ENCODE data around the gene ACOX1.

ACOX1 gene

DNA sequence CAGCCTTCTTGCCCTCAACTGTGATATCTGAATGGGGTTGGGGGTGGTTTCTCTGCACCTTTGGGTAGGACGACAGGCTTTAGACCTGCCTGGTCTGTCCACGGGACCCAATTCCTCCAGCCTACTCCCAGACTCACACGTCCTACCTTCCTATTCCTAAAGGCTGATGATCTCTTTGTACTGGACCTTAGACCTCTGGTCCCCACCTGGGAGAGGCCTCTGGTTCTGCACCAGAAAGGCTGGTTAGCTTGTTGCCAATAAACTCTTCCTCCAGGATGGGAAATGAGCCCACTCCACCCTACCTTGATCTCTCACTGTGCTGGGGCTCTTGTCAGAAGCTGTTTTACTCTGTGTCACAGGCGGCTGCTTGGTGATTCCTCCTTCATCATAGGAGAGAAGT lies 52.5 kb downstream of the ACOX1 start:
- Histone ChIP-seq H3K4me3 (ENCODE audit: low read depth in 1 of 2, low read length in 2 of 2) (no peak overlapping the region), H3K4me2 (ENCODE audit: insufficient read depth, low read length) (no peak overlapping the region), H3K27me3 (ENCODE audit: insufficient read depth, low read length, poor library complexity) (no peaks in the 10 kb centered on the region), H3K27ac (ENCODE audit: low read length) (no peak overlapping the region), H3K9ac (ENCODE audit: low read depth, low read length) (no peak overlapping the region), H3K36me3 (ENCODE audit: insufficient read depth, low read length) (peaks cover 33% of the 10 kb centered on the region), H2AFZ (ENCODE audit: low read depth, low read length) (no peak overlapping the region), H4K20me1 (ENCODE audit: insufficient read depth, low read length) (no peaks in the 10 kb centered on the region), H3K4me1 (ENCODE audit: insufficient read depth, low read length) (no peaks in the 10 kb centered on the region), H3K79me2 (ENCODE audit: insufficient read depth, low read length) (no peaks in the 10 kb centered on the region), H3K9me3 (ENCODE audit: insufficient read depth, low read length, severe bottlenecking) (no peaks in the 10 kb centered on the region)
- TF ChIP-seq, protein P1, sequence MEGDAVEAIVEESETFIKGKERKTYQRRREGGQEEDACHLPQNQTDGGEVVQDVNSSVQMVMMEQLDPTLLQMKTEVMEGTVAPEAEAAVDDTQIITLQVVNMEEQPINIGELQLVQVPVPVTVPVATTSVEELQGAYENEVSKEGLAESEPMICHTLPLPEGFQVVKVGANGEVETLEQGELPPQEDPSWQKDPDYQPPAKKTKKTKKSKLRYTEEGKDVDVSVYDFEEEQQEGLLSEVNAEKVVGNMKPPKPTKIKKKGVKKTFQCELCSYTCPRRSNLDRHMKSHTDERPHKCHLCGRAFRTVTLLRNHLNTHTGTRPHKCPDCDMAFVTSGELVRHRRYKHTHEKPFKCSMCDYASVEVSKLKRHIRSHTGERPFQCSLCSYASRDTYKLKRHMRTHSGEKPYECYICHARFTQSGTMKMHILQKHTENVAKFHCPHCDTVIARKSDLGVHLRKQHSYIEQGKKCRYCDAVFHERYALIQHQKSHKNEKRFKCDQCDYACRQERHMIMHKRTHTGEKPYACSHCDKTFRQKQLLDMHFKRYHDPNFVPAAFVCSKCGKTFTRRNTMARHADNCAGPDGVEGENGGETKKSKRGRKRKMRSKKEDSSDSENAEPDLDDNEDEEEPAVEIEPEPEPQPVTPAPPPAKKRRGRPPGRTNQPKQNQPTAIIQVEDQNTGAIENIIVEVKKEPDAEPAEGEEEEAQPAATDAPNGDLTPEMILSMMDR (IDR thresholded peaks at IDR 0.05; ENCODE audit: borderline replicate concordance, extremely low read depth, low read length, poor library complexity, severe bottlenecking) = no peak
- no peak for TF ChIP-seq EZH2 (IDR thresholded peaks at IDR 0.05; ENCODE audit: borderline replicate concordance, low read depth, low read length, severe bottlenecking)
- ATAC-seq (ENCODE audit: insufficient read depth, low read depth) (no peak), DNase-seq (no peak)

DNA sequence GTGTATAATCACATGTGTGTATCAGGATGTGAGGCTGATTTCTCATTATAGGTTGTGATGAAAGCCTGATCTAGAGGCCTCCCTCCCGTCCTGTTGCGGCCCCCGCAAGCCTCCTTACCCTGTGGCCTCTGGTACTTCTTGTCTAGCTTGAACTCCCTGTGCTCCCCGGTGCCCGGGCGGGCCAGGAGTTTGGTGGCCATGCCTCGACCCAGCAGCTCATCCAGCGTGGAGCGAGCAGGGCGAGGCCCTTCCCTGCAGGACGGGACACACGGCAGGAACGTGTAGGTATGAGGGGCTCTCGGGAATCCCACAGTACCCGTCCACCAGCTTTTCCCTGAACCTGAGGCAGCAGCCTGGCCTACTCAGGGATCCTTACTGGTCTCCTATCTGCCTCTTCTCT lies 53.1 kb downstream of the ACOX1 start:
- no peaks in the 10 kb centered on the region for H3K9me3 ChIP-seq (ENCODE audit: insufficient read depth, low read length, severe bottlenecking)
- H3K36me3 ChIP-seq (ENCODE audit: insufficient read depth, low read length) = peaks cover 34% of the 10 kb centered on the region
- H4K20me1 ChIP-seq (ENCODE audit: insufficient read depth, low read length) = no peaks in the 10 kb centered on the region
- H2AFZ ChIP-seq (ENCODE audit: low read depth, low read length) = no peak overlapping the region
- H3K79me2 ChIP-seq (ENCODE audit: insufficient read depth, low read length) = no peaks in the 10 kb centered on the region
- no peak overlapping the region for H3K4me2 ChIP-seq (ENCODE audit: insufficient read depth, low read length)
- no peaks in the 10 kb centered on the region for H3K27me3 ChIP-seq (ENCODE audit: insufficient read depth, low read length, poor library complexity)
- DNase-seq (no peak), ATAC-seq (ENCODE audit: insufficient read depth, low read depth) (no peak)
- H3K4me1 ChIP-seq (ENCODE audit: insufficient read depth, low read length) = no peaks in the 10 kb centered on the region
- no peak overlapping the region for H3K9ac ChIP-seq (ENCODE audit: low read depth, low read length)
- no peak for TF ChIP-seq EZH2 (IDR thresholded peaks at IDR 0.05; ENCODE audit: borderline replicate concordance, low read depth, low read length, severe bottlenecking)
- TF ChIP-seq, protein P1 (IDR thresholded peaks at IDR 0.05; ENCODE audit: borderline replicate concordance, extremely low read depth, low read length, poor library complexity, severe bottlenecking) = no peak
- H3K27ac ChIP-seq (ENCODE audit: low read length) = no peak overlapping the region
- no peak overlapping the region for H3K4me3 ChIP-seq (ENCODE audit: low read depth in 1 of 2, low read length in 2 of 2)

DNA sequence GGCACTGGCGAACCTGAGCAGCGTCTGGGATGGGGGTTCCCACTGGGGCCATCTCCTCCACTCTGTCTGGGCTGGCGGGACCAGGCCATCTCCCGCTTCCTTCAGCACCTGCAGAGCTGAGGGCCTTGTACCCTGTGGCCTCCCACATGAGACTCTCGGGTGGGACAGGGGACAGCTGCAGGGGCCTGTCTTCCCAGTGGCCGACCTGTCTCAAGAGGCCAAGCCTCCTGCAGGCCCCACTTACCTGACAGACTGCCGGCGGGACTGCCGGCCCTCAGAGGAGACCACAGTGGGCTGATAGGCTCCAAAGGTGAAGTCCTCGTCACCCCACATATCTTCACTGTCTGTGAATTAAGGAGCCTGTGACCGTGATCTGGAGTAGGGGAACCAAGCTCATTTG lies 53.9 kb downstream of the ACOX1 start:
- Histone ChIP-seq H3K9ac (ENCODE audit: low read depth, low read length) (no peak overlapping the region), H4K20me1 (ENCODE audit: insufficient read depth, low read length) (no peaks in the 10 kb centered on the region), H3K4me3 (ENCODE audit: low read depth in 1 of 2, low read length in 2 of 2) (no peak overlapping the region), H3K4me1 (ENCODE audit: insufficient read depth, low read length) (no peaks in the 10 kb centered on the region), H3K9me3 (ENCODE audit: insufficient read depth, low read length, severe bottlenecking) (no peaks in the 10 kb centered on the region), H3K79me2 (ENCODE audit: insufficient read depth, low read length) (no peaks in the 10 kb centered on the region), H3K4me2 (ENCODE audit: insufficient read depth, low read length) (no peak overlapping the region), H3K36me3 (ENCODE audit: insufficient read depth, low read length) (peaks cover 39% of the 10 kb centered on the region), H3K27ac (ENCODE audit: low read length) (no peak overlapping the region), H2AFZ (ENCODE audit: low read depth, low read length) (no peak overlapping the region), H3K27me3 (ENCODE audit: insufficient read depth, low read length, poor library complexity) (no peaks in the 10 kb centered on the region)
- TF ChIP-seq, protein P1 (IDR thresholded peaks at IDR 0.05; ENCODE audit: borderline replicate concordance, extremely low read depth, low read length, poor library complexity, severe bottlenecking) = no peak
- TF ChIP-seq EZH2 (IDR thresholded peaks at IDR 0.05; ENCODE audit: borderline replicate concordance, low read depth, low read length, severe bottlenecking) = no peak
- no peak for ATAC-seq (ENCODE audit: insufficient read depth, low read depth)
- DNase-seq = no peak
